ENCODE results near the gene OR4C45.

- TF ChIP-seq CTCF (optimal IDR thresholded peaks at IDR 0.05 in 1 of 3, IDR thresholded peaks at IDR 0.05 in 1 of 3, conservative IDR thresholded peaks at IDR 0.05 in 1 of 3; ENCODE audit: extremely low read depth in 1 of 3, insufficient read depth in 2 of 3, low read length in 3 of 3) (peak in 1 of 3 experiments; percentile 20), EZH2 (IDR thresholded peaks at IDR 0.05; ENCODE audit: low read length) (no peak)
Measured at GRCh38 chr11:50072226-50073112, 39.8 kb downstream of the OR4C45 start.
